HepG2 (cell line): ENCODE results near the gene NPHS1. TPM values are rescaled to one million over a fixed set of nuclear protein-coding genes. Genes with fewer than 3 reads are reported as not detected.

ENCODE experiments used
- ASH2L ChIP-seq: fragments of 300-600, 200-600 bp; sonication (generic); IDR thresholded peaks from 2 replicates; pipeline ENCODE4 v1.7.0; 2017; ENCODE audit warnings: low read depth, mild to moderate bottlenecking, moderate library complexity, mixed read lengths, low read length; ENCODE audit not compliant: insufficient read length
- ETV5 ChIP-seq: IDR thresholded peaks from 2 replicates; pipeline ENCODE4 v1.6.1; 2018; ENCODE audit warnings: missing biosample characterization, missing genetic modification reagents, inconsistent platforms, borderline replicate concordance
- KLF6 ChIP-seq: IDR thresholded peaks from 2 replicates; pipeline ENCODE4 v1.8.0; 2016; ENCODE audit warnings: missing biosample characterization, missing genetic modification reagents
- MXD3 ChIP-seq: IDR thresholded peaks from 2 replicates; pipeline ENCODE4 v1.6.1; 2016; ENCODE audit warnings: mild to moderate bottlenecking, missing biosample characterization, missing genetic modification reagents
- PCBP1 ChIP-seq: fragments of 200-400 bp; formaldehyde crosslinking; IDR thresholded peaks from 2 replicates; pipeline ENCODE4 v1.6.1; 2017; ENCODE audit warnings: mild to moderate bottlenecking, low read depth, low read length, borderline replicate concordance
- RAD21 ChIP-seq: fragments of 450-650 bp; formaldehyde crosslinking; IDR thresholded peaks from 2 replicates; pipeline ENCODE4 v1.5.0; 2020; ENCODE audit warnings: mild to moderate bottlenecking
- SP4 ChIP-seq: sonication (generic); formaldehyde crosslinking; IDR thresholded peaks from 2 replicates; pipeline ENCODE4 v1.8.1; 2023; ENCODE audit warnings: mild to moderate bottlenecking, missing genetic modification reagents
- YEATS2 ChIP-seq: sonication (generic); formaldehyde crosslinking; IDR thresholded peaks from 2 replicates; pipeline ENCODE4 v1.4.0; 2020; ENCODE audit warnings: missing genetic modification reagents, borderline replicate concordance
- ZBTB38 ChIP-seq: sonication (generic); formaldehyde crosslinking; IDR thresholded peaks from 2 replicates; pipeline ENCODE4 v1.5.1; 2020; ENCODE audit warnings: mild to moderate bottlenecking, missing genetic modification reagents
- ZNF33B ChIP-seq: sonication (generic); formaldehyde crosslinking; IDR thresholded peaks from 2 replicates; pipeline ENCODE4 v1.5.1; 2020; ENCODE audit warnings: mild to moderate bottlenecking, missing genetic modification reagents
- ZNF644 ChIP-seq: IDR thresholded peaks from 2 replicates; pipeline ENCODE4 v1.6.1; 2016; ENCODE audit warnings: low read depth
- ZNF660 ChIP-seq: sonication (generic); formaldehyde crosslinking; IDR thresholded peaks from 2 replicates; pipeline ENCODE4 v1.5.1; 2020; ENCODE audit warnings: mild to moderate bottlenecking, low read depth, missing genetic modification reagents, borderline replicate concordance
- ZNF678 ChIP-seq: sonication (generic); formaldehyde crosslinking; IDR thresholded peaks from 2 replicates; pipeline ENCODE4 v1.4.0; 2020; ENCODE audit warnings: mild to moderate bottlenecking, missing genetic modification reagents
- ZXDC ChIP-seq: sonication (generic); formaldehyde crosslinking; IDR thresholded peaks from 2 replicates; pipeline ENCODE4 v1.5.0; 2020; ENCODE audit warnings: mild to moderate bottlenecking, missing genetic modification reagents
- polyA plus RNA-seq, 8 experiments: library from polyadenylated mRNA; depleted of rRNA in 3 of 8; stranded (reverse) in 7 of 8; unstranded in 1 of 8; fragments of >200 nt; fragmentation: Illumina TruSeq in 4 of 8; extraction: Trizol in 4 of 8; gene quantifications; 2 replicates each; pipeline versions ENCODE4 v1.2.1 to v1.2.3, GENCODE V29; 2011 to 2016; ENCODE audit warnings: low read depth in 4 of 8, missing spikeins in 1 of 8, mixed read lengths in 1 of 8; ENCODE audit not compliant: insufficient read depth in 1 of 8
- total RNA-seq, 5 experiments: library from RNA; depleted of rRNA; stranded (reverse); fragments of >200 nt; fragmentation: Illumina TruSeq; extraction: Trizol; gene quantifications; 2 replicates each; pipeline ENCODE4 v1.2.3, GENCODE V29; 2016; ENCODE audit warnings: low read depth in 1 of 5
- TF ChIP-seq, protein P1 (sequence below): sonication (generic); formaldehyde crosslinking; IDR thresholded peaks from 2 replicates; pipeline ENCODE4 v1.4.0; 2020; ENCODE audit warnings: missing genetic modification reagents, borderline replicate concordance
- TF ChIP-seq, protein P2 (sequence below): sonication (generic); formaldehyde crosslinking; IDR thresholded peaks from 2 replicates; pipeline ENCODE4 v1.8.1; 2023; ENCODE audit warnings: missing genetic modification reagents, mild to moderate bottlenecking, borderline replicate concordance
- TF ChIP-seq, protein P3 (sequence below): sonication (generic); formaldehyde crosslinking; IDR thresholded peaks from 2 replicates; pipeline ENCODE4 v1.4.0; 2020; ENCODE audit warnings: missing genetic modification reagents
- TF ChIP-seq, protein P4 (sequence below): sonication (generic); formaldehyde crosslinking; IDR thresholded peaks from 2 replicates; pipeline ENCODE4 v1.5.1; 2020; ENCODE audit warnings: mild to moderate bottlenecking, moderate library complexity, missing genetic modification reagents

The NPHS1 gene
- total and polyA plus RNA-seq, 2 of the 13 experiments (the other 11 are each of a cell fraction or from before 2014, with no cell fraction given): not detected

- TF ChIP-seq, protein P1, sequence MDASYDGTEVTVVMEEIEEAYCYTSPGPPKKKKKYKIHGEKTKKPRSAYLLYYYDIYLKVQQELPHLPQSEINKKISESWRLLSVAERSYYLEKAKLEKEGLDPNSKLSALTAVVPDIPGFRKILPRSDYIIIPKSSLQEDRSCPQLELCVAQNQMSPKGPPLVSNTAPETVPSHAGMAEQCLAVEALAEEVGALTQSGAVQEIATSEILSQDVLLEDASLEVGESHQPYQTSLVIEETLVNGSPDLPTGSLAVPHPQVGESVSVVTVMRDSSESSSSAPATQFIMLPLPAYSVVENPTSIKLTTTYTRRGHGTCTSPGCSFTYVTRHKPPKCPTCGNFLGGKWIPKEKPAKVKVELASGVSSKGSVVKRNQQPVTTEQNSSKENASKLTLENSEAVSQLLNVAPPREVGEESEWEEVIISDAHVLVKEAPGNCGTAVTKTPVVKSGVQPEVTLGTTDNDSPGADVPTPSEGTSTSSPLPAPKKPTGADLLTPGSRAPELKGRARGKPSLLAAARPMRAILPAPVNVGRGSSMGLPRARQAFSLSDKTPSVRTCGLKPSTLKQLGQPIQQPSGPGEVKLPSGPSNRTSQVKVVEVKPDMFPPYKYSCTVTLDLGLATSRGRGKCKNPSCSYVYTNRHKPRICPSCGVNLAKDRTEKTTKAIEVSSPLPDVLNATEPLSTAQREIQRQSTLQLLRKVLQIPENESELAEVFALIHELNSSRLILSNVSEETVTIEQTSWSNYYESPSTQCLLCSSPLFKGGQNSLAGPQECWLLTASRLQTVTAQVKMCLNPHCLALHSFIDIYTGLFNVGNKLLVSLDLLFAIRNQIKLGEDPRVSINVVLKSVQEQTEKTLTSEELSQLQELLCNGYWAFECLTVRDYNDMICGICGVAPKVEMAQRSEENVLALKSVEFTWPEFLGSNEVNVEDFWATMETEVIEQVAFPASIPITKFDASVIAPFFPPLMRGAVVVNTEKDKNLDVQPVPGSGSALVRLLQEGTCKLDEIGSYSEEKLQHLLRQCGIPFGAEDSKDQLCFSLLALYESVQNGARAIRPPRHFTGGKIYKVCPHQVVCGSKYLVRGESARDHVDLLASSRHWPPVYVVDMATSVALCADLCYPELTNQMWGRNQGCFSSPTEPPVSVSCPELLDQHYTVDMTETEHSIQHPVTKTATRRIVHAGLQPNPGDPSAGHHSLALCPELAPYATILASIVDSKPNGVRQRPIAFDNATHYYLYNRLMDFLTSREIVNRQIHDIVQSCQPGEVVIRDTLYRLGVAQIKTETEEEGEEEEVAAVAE (CRISPR knock-in tag): no peak
- TF ChIP-seq ETV5 (CRISPR knock-in tag): no peak
- TF ChIP-seq YEATS2 (CRISPR knock-in tag): no peak
- TF ChIP-seq MXD3 (CRISPR knock-in tag): no peak
- TF ChIP-seq ZNF660: no peak
- TF ChIP-seq KLF6 (CRISPR knock-in tag): no peak
- no peak for TF ChIP-seq ZNF644 (CRISPR knock-in tag)
- 0 out of 2 replicates have a peak, but pooled peaks have one; percentile 24 for TF ChIP-seq ZBTB38 (CRISPR knock-in tag)
- TF ChIP-seq, protein P2, sequence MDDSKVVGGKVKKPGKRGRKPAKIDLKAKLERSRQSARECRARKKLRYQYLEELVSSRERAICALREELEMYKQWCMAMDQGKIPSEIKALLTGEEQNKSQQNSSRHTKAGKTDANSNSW (CRISPR knock-in tag): no peak
- no peak for TF ChIP-seq ASH2L
- no peak for TF ChIP-seq SP4 (CRISPR knock-in tag)
- TF ChIP-seq RAD21 (CRISPR knock-in tag): no peak
- TF ChIP-seq ZXDC (CRISPR knock-in tag): no peak
- TF ChIP-seq, protein P3, sequence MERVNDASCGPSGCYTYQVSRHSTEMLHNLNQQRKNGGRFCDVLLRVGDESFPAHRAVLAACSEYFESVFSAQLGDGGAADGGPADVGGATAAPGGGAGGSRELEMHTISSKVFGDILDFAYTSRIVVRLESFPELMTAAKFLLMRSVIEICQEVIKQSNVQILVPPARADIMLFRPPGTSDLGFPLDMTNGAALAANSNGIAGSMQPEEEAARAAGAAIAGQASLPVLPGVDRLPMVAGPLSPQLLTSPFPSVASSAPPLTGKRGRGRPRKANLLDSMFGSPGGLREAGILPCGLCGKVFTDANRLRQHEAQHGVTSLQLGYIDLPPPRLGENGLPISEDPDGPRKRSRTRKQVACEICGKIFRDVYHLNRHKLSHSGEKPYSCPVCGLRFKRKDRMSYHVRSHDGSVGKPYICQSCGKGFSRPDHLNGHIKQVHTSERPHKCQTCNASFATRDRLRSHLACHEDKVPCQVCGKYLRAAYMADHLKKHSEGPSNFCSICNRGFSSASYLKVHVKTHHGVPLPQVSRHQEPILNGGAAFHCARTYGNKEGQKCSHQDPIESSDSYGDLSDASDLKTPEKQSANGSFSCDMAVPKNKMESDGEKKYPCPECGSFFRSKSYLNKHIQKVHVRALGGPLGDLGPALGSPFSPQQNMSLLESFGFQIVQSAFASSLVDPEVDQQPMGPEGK (CRISPR knock-in tag): peak; percentile 88
- TF ChIP-seq, protein P4, sequence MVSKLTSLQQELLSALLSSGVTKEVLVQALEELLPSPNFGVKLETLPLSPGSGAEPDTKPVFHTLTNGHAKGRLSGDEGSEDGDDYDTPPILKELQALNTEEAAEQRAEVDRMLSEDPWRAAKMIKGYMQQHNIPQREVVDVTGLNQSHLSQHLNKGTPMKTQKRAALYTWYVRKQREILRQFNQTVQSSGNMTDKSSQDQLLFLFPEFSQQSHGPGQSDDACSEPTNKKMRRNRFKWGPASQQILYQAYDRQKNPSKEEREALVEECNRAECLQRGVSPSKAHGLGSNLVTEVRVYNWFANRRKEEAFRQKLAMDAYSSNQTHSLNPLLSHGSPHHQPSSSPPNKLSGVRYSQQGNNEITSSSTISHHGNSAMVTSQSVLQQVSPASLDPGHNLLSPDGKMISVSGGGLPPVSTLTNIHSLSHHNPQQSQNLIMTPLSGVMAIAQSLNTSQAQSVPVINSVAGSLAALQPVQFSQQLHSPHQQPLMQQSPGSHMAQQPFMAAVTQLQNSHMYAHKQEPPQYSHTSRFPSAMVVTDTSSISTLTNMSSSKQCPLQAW: 0 out of 2 replicates have a peak, but pooled peaks have one; percentile 17
- TF ChIP-seq ZNF33B (CRISPR knock-in tag): no peak
- TF ChIP-seq PCBP1: no peak
- TF ChIP-seq ZNF678 (CRISPR knock-in tag): no peak
Observed at GRCh38 chr19:35862528-35862927, 10.2 kb upstream of the NPHS1 start (continued).
